D721Med (cell line): ENCODE data around the gene SLX4IP.

Source experiments
- DNase-seq: peaks from one replicate; pipeline ENCODE4 v3.0.0; 2011; ENCODE audit warnings: low spot score; ENCODE audit not compliant: insufficient read length
- FAIRE-seq: peaks from 2 replicates; lab custom pipeline; 2011; peaks lifted over from hg19 to GRCh38; lab: Jason Lieb, UNC
- TF ChIP-seq, protein P1 (sequence below): IDR thresholded peaks from 2 replicates; pipeline ENCODE4 v1.5.1; 2012; ENCODE audit warnings: mild to moderate bottlenecking, control low read depth; ENCODE audit not compliant: insufficient read depth; ENCODE audit errors: missing control alignments

SLX4IP gene

DNA sequence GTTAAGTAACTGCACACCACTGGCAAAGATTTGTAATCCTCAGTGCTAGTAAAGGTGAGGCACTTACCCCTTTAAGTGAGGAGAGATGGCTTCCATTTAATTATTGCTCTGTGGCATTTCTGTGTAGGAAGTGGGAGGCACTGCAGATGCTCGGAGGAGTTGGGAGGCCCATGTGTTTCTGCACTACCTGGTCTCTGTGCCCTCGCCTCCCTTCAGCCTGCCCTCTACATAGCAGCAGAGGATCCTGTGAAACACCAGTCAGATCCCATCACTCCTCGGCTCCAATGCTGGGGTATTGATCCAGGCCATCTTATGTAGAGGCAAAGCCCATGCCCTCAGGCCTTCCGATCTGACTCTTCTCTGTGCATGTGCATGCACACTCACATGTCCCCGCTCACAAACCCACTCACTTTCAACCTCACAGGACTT lies 67.0 kb downstream of the SLX4IP start:
- FAIRE-seq = no peak
- TF ChIP-seq, protein P1, sequence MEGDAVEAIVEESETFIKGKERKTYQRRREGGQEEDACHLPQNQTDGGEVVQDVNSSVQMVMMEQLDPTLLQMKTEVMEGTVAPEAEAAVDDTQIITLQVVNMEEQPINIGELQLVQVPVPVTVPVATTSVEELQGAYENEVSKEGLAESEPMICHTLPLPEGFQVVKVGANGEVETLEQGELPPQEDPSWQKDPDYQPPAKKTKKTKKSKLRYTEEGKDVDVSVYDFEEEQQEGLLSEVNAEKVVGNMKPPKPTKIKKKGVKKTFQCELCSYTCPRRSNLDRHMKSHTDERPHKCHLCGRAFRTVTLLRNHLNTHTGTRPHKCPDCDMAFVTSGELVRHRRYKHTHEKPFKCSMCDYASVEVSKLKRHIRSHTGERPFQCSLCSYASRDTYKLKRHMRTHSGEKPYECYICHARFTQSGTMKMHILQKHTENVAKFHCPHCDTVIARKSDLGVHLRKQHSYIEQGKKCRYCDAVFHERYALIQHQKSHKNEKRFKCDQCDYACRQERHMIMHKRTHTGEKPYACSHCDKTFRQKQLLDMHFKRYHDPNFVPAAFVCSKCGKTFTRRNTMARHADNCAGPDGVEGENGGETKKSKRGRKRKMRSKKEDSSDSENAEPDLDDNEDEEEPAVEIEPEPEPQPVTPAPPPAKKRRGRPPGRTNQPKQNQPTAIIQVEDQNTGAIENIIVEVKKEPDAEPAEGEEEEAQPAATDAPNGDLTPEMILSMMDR = no peak
- DNase-seq = no peak

DNA sequence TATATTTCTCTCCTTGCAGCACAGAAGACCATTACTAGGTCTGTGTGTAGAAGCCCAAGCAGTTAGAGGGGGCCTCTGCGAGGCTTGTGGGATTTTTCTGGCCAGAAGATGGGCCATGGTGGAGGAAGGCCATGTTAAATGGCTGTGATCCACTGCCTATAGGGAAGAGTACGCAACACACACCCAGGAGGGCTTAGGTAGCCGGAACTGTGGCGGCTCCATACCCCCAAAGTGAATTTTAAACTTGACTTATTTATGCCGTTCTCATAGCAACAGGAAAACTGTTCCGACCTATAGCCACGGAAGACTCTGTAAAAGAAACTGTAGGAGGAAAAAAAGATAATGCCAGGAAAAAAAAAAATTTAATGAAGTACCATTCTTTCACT lies 69.5 kb downstream of the SLX4IP start:
- TF ChIP-seq, protein P1 = no peak
- no peak for FAIRE-seq
- DNase-seq = no peak

DNA sequence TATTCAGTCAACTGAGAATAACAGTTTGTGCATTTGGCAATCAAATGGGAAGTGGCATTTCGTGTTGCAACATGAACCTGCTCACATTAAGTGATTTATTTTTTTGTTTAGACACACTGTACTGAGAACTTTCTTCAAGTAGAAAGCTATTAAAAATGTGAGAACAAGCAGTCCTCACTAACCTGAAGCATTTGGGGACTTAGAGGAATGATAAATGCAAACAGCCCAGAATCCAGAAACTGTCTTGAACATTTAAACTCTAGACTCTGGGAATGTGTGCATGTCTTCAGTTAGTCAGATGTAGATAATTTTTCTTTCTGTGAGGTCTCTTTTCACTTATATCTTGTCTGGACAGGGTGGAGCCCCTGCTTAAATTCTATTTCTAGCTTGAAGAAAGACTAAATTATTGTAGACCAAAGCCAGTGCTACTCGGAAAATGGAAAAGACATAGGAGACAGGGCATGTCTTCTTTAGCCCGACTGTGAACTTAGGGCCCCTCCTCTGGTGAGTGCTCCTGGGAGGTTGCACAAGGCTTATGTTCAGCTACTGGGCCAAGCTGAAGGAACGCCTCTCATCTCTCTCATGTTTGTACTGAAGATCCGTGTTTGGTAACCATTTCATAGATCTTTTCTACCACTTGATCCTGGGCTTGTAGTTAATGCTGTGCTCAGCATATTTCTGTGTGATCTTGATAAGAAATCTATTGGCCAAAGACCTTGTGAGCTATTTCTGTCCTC lies 70.1 kb downstream of the SLX4IP start:
- FAIRE-seq (no peak), DNase-seq (no peak)
- TF ChIP-seq, protein P1 = no peak

- TF ChIP-seq, protein P1 = no peak
- DNase-seq = no peak
- FAIRE-seq = no peak
Measured at GRCh38 chr20:10505827-10506226, 70.7 kb downstream of the SLX4IP start.

DNA sequence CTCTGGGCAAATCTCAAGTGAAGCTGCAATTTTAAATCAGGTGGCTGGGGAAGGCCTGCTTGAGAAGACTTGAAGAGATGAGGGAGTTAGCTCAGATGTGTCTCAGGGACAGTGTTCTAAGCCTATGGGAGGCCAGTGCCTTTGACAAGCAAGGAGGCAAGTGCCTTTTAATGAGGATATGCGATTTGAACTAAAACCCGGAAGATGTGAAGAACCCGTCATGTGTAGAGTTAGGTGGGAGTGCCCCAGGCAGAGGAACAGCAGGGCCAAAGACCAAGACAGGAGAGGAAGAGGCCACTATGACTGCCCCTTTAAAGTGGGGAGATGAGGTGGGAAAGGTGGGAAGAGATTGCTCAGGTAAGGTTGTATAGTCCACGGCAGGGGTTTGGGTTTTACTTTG lies 71.9 kb downstream of the SLX4IP start:
- no peak for DNase-seq
- no peak for FAIRE-seq

GRCh38 chr20:10508060-10508459 lies 73.0 kb downstream of the SLX4IP start:
- DNase-seq (no peak), FAIRE-seq (no peak)
- TF ChIP-seq, protein P1 = no peak

More for the DNA sequence above, 71.9 kb downstream of the SLX4IP start:
- TF ChIP-seq, protein P1 = no peak
